ENCODE data around the gene HDGF.

Gene HDGF

GRCh38 chr1:156751451-156751756, at the start of gene HDGF:
TSS of gene HDGF (minus strand) at chr1:156751675. CDS start at chr1:156751429, 246 bp downstream.
- DNase-seq: no peak

GRCh38 chr1:156797212-156797871, 45.9 kb upstream of the HDGF start:
- DNase-seq: peak; percentile 62

GRCh38 chr1:156796340-156797097, 45.0 kb upstream of the HDGF start:
- DNase-seq: no peak

- no peak for DNase-seq
Observed at GRCh38 chr1:156795787-156796186, 44.3 kb upstream of the HDGF start.

- no peak for DNase-seq
Observed at GRCh38 chr1:156795374-156795733, 43.9 kb upstream of the HDGF start.

- no peak for DNase-seq
Observed at GRCh38 chr1:156794506-156795373, 43.3 kb upstream of the HDGF start.

GRCh38 chr1:156789621-156790318, 38.3 kb upstream of the HDGF start:
- DNase-seq: no peak

- DNase-seq: no peak
Observed at GRCh38 chr1:156788136-156788535, 36.7 kb upstream of the HDGF start.

- DNase-seq: no peak
Observed at GRCh38 chr1:156786640-156787039, 35.2 kb upstream of the HDGF start.

GRCh38 chr1:156785458-156785857, 34.0 kb upstream of the HDGF start:
- DNase-seq: no peak

- DNase-seq: no peak
Observed at GRCh38 chr1:156781585-156782186, 30.2 kb upstream of the HDGF start.

GRCh38 chr1:156777573-156777972, 26.1 kb upstream of the HDGF start:
- DNase-seq: no peak

GRCh38 chr1:156776942-156777341, 25.5 kb upstream of the HDGF start:
- no peak for DNase-seq

- no peak for DNase-seq
Observed at GRCh38 chr1:156775799-156776198, 24.3 kb upstream of the HDGF start.

- DNase-seq: no peak
Observed at GRCh38 chr1:156773607-156774006, 22.1 kb upstream of the HDGF start.

- DNase-seq: no peak
Observed at GRCh38 chr1:156772728-156773497, 21.4 kb upstream of the HDGF start.

- no peak for DNase-seq
Observed at GRCh38 chr1:156772222-156772621, 20.7 kb upstream of the HDGF start.

- DNase-seq: no peak
Observed at GRCh38 chr1:156768610-156769295, 17.3 kb upstream of the HDGF start.

GRCh38 chr1:156767879-156768604, 16.6 kb upstream of the HDGF start:
- DNase-seq: peak; percentile 41

GRCh38 chr1:156767101-156767878, 15.8 kb upstream of the HDGF start, which contains the start of gene PRCC:
TSS of gene PRCC (plus strand) at chr1:156767535. CDS start at chr1:156767772, 237 bp downstream.
- DNase-seq: peak; percentile 95
